WTC11 (cell line): ENCODE measurements around the gene LRRC23. TPM values are rescaled to one million over a fixed set of nuclear protein-coding genes. Genes with fewer than 3 reads are reported as not detected.

Experiments
- ATF1 ChIP-seq: sonication (generic); formaldehyde crosslinking; IDR thresholded peaks from 2 replicates; pipeline ENCODE4 v1.8.1; 2023; ENCODE audit warnings: mild to moderate bottlenecking, moderate library complexity, missing genetic modification reagents
- CBFB ChIP-seq: sonication (generic); formaldehyde crosslinking; IDR thresholded peaks from 2 replicates; pipeline ENCODE4 v1.8.1; 2022; ENCODE audit warnings: mild to moderate bottlenecking, low read depth, missing genetic modification reagents
- EMX1 ChIP-seq: fragments of 250-450 bp; sonication (Bioruptor Pico); IDR thresholded peaks from 2 replicates; pipeline ENCODE4 v1.8.0; 2021; ENCODE audit warnings: mild to moderate bottlenecking
- GABPB1 ChIP-seq: sonication (generic); formaldehyde crosslinking; IDR thresholded peaks from 2 replicates; pipeline ENCODE4 v1.8.1; 2023; ENCODE audit warnings: mild to moderate bottlenecking, missing genetic modification reagents
- MYBL2 ChIP-seq: sonication (generic); formaldehyde crosslinking; IDR thresholded peaks from 2 replicates; pipeline ENCODE4 v1.8.1; 2023; ENCODE audit warnings: mild to moderate bottlenecking, moderate library complexity, missing genetic modification reagents
- NFATC4 ChIP-seq: fragments of 250-450 bp; sonication (Bioruptor Pico); IDR thresholded peaks from 2 replicates; pipeline ENCODE4 v1.9.0; 2021; ENCODE audit warnings: mild to moderate bottlenecking
- NFYB ChIP-seq: sonication (generic); formaldehyde crosslinking; conservative IDR thresholded peaks from 2 replicates; pipeline ENCODE4 v1.8.0; 2022; ENCODE audit warnings: low read depth, missing genetic modification reagents
- NR1H2 ChIP-seq: sonication (generic); formaldehyde crosslinking; IDR thresholded peaks from 2 replicates; pipeline ENCODE4 v1.9.0; 2021; ENCODE audit warnings: mild to moderate bottlenecking, moderate library complexity, missing genetic modification reagents
- NR3C1 ChIP-seq: sonication (generic); formaldehyde crosslinking; conservative IDR thresholded peaks from 2 replicates; pipeline ENCODE4 v1.8.1; 2023; ENCODE audit warnings: low read depth, mild to moderate bottlenecking, missing genetic modification reagents
- OVOL2 ChIP-seq: fragments of 250-450 bp; sonication (Bioruptor Pico); IDR thresholded peaks from 2 replicates; pipeline ENCODE4 v1.9.0; 2021; ENCODE audit warnings: mild to moderate bottlenecking, borderline replicate concordance
- PRRX2 ChIP-seq: fragments of 250-450 bp; sonication (Bioruptor Pico); IDR thresholded peaks from 2 replicates; pipeline ENCODE4 v1.8.0; 2021; ENCODE audit warnings: mild to moderate bottlenecking
- RELA ChIP-seq: sonication (generic); formaldehyde crosslinking; IDR thresholded peaks from 2 replicates; pipeline ENCODE4 v1.8.1; 2022; ENCODE audit warnings: missing genetic modification reagents, mild to moderate bottlenecking, borderline replicate concordance
- TEAD1 ChIP-seq: sonication (generic); formaldehyde crosslinking; IDR thresholded peaks from 2 replicates; pipeline ENCODE4 v1.8.0; 2022; ENCODE audit warnings: mild to moderate bottlenecking, missing genetic modification reagents
- ZNF121 ChIP-seq: sonication (generic); formaldehyde crosslinking; IDR thresholded peaks from 2 replicates; pipeline ENCODE4 v1.8.0; 2023; ENCODE audit warnings: missing genetic modification reagents
- ZNF317 ChIP-seq: sonication (generic); formaldehyde crosslinking; IDR thresholded peaks from 2 replicates; pipeline ENCODE4 v1.8.1; 2023; ENCODE audit warnings: low read depth, mild to moderate bottlenecking, moderate library complexity, missing genetic modification reagents, borderline replicate concordance
- ZNF416 ChIP-seq: fragments of 250-450 bp; sonication (Bioruptor Pico); IDR thresholded peaks from 2 replicates; pipeline ENCODE4 v1.9.0; 2021; ENCODE audit warnings: mild to moderate bottlenecking, inconsistent platforms
- ZNF423 ChIP-seq: fragments of 250-450 bp; sonication (Bioruptor Pico); IDR thresholded peaks from 2 replicates; pipeline ENCODE4 v2.1.2; 2022; ENCODE audit warnings: mild to moderate bottlenecking, moderate library complexity
- total RNA-seq: library from RNA; stranded (reverse); gene quantifications from 3 replicates; pipeline ENCODE4 v1.2.3, GENCODE V29; 2021
- TF ChIP-seq, protein P1 (sequence below): sonication (generic); formaldehyde crosslinking; IDR thresholded peaks from 2 replicates; pipeline ENCODE4 v1.8.1; 2023; ENCODE audit warnings: mild to moderate bottlenecking, missing genetic modification reagents, moderate library complexity
- TF ChIP-seq, protein P2 (sequence below): sonication (generic); formaldehyde crosslinking; IDR thresholded peaks from 2 replicates; pipeline ENCODE4 v1.8.1; 2023; ENCODE audit warnings: mild to moderate bottlenecking, moderate library complexity, missing genetic modification reagents
- TF ChIP-seq, protein P3 (sequence below): sonication (generic); formaldehyde crosslinking; IDR thresholded peaks from 2 replicates; pipeline ENCODE4 v1.8.1; 2023; ENCODE audit warnings: mild to moderate bottlenecking, missing genetic modification reagents, borderline replicate concordance
- TF ChIP-seq, protein P4 (sequence below): sonication (generic); formaldehyde crosslinking; IDR thresholded peaks from 2 replicates; pipeline ENCODE4 v1.8.0; 2022; ENCODE audit warnings: mild to moderate bottlenecking, missing genetic modification reagents
- TF ChIP-seq, protein P5 (sequence below): sonication (generic); formaldehyde crosslinking; IDR thresholded peaks from 2 replicates; pipeline ENCODE4 v1.8.1; 2022; ENCODE audit warnings: missing genetic modification reagents, borderline replicate concordance
- TF ChIP-seq, protein P6 (sequence below): sonication (generic); formaldehyde crosslinking; IDR thresholded peaks from 2 replicates; pipeline ENCODE4 v1.8.1; 2023; ENCODE audit warnings: mild to moderate bottlenecking, missing genetic modification reagents
- TF ChIP-seq, protein P7 (sequence below): sonication (generic); formaldehyde crosslinking; IDR thresholded peaks from 2 replicates; pipeline ENCODE4 v1.8.0; 2022; ENCODE audit warnings: mild to moderate bottlenecking, missing genetic modification reagents

LRRC23 gene
- total RNA-seq, 1 experiment from 2014 or later: 3.1 TPM

DNA sequence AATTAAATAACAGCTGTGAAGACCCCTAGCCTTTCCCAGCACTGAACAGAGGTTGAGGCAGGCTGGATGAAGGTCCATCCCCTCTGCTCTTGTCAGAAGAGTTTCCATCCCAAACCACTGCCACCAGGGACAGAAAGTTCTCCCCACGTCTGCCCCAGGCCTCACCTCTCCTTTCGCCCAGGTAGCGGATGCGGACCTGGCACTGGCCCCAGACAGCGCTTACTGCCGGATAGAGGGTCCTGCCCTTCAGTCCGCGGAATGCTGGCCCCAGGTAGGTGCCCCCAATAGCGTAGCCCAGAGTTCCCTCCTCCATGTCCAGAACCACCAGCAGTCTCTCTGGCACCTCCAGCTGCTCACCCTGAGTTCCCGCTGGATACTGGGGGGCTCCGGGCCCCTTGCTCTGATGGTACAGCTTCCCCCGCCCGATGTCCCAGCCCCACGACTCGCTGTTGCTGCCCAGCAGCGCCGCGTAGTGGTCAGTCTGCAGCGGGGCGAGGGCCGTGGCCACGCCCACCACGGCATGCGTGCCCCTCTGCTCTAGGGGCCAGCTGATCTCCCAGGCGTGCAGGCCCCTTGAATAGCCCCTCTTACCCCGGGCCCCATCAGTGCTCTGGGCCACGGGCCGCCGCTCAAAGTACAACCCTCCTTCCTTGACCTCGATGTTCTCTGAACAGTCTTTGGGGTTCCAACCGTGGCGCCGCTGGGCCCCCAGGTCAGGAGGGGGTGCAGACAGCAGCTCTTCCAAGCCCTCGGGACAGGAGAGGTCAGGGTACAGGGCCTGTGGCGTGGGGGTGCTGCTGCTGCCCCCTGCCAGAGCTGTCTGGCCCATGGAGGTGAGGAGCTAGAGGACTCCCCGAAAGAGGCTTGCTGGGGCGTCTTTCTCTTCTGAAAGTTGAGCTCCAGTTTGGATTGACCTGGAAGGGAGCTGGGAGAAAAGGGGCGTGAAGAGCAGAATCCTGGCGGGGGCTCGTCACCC, 32.3 kb upstream of the LRRC23 start (continued):
- TF ChIP-seq NR1H2 (CRISPR knock-in tag) (no peak), GABPB1 (no peak), NFATC4 (CRISPR knock-in tag) (peak; percentile 41; the same call in 1 of the 2 replicates), MYBL2 (CRISPR knock-in tag) (no peak), ZNF317 (no peak), OVOL2 (CRISPR knock-in tag) (no peak), NFYB (no peak), ZNF423 (no peak), RELA (CRISPR knock-in tag) (no peak), ATF1 (CRISPR knock-in tag) (0 out of 2 replicates have a peak, but pooled peaks have one; percentile 50), EMX1 (0 out of 2 replicates have a peak, but pooled peaks have one; percentile 6), CBFB (CRISPR knock-in tag) (no peak; the same call in 1 of the 2 replicates), PRRX2 (CRISPR knock-in tag) (peak; percentile 15; the same call in 1 of the 2 replicates), TEAD1 (peak; percentile 14; the same call in 1 of the 2 replicates), NR3C1 (CRISPR knock-in tag) (0 out of 2 replicates have a peak, but pooled peaks have one; percentile 64), ZNF416 (CRISPR knock-in tag) (0 out of 2 replicates have a peak, but pooled peaks have one; percentile 65), ZNF121 (CRISPR knock-in tag) (no peak; the same call in 1 of the 2 replicates)
- TF ChIP-seq, protein P1, sequence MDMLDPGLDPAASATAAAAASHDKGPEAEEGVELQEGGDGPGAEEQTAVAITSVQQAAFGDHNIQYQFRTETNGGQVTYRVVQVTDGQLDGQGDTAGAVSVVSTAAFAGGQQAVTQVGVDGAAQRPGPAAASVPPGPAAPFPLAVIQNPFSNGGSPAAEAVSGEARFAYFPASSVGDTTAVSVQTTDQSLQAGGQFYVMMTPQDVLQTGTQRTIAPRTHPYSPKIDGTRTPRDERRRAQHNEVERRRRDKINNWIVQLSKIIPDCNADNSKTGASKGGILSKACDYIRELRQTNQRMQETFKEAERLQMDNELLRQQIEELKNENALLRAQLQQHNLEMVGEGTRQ (CRISPR knock-in tag): peak; percentile 73
- TF ChIP-seq, protein P2, sequence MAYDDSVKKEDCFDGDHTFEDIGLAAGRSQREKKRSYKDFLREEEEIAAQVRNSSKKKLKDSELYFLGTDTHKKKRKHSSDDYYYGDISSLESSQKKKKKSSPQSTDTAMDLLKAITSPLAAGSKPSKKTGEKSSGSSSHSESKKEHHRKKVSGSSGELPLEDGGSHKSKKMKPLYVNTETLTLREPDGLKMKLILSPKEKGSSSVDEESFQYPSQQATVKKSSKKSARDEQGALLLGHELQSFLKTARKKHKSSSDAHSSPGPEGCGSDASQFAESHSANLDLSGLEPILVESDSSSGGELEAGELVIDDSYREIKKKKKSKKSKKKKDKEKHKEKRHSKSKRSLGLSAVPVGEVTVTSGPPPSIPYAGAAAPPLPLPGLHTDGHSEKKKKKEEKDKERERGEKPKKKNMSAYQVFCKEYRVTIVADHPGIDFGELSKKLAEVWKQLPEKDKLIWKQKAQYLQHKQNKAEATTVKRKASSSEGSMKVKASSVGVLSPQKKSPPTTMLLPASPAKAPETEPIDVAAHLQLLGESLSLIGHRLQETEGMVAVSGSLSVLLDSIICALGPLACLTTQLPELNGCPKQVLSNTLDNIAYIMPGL (CRISPR knock-in tag): peak; percentile 78
- TF ChIP-seq, protein P3, sequence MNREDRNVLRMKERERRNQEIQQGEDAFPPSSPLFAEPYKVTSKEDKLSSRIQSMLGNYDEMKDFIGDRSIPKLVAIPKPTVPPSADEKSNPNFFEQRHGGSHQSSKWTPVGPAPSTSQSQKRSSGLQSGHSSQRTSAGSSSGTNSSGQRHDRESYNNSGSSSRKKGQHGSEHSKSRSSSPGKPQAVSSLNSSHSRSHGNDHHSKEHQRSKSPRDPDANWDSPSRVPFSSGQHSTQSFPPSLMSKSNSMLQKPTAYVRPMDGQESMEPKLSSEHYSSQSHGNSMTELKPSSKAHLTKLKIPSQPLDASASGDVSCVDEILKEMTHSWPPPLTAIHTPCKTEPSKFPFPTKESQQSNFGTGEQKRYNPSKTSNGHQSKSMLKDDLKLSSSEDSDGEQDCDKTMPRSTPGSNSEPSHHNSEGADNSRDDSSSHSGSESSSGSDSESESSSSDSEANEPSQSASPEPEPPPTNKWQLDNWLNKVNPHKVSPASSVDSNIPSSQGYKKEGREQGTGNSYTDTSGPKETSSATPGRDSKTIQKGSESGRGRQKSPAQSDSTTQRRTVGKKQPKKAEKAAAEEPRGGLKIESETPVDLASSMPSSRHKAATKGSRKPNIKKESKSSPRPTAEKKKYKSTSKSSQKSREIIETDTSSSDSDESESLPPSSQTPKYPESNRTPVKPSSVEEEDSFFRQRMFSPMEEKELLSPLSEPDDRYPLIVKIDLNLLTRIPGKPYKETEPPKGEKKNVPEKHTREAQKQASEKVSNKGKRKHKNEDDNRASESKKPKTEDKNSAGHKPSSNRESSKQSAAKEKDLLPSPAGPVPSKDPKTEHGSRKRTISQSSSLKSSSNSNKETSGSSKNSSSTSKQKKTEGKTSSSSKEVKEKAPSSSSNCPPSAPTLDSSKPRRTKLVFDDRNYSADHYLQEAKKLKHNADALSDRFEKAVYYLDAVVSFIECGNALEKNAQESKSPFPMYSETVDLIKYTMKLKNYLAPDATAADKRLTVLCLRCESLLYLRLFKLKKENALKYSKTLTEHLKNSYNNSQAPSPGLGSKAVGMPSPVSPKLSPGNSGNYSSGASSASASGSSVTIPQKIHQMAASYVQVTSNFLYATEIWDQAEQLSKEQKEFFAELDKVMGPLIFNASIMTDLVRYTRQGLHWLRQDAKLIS (CRISPR knock-in tag): 0 out of 2 replicates have a peak, but pooled peaks have one; percentile 26
- TF ChIP-seq, protein P4, sequence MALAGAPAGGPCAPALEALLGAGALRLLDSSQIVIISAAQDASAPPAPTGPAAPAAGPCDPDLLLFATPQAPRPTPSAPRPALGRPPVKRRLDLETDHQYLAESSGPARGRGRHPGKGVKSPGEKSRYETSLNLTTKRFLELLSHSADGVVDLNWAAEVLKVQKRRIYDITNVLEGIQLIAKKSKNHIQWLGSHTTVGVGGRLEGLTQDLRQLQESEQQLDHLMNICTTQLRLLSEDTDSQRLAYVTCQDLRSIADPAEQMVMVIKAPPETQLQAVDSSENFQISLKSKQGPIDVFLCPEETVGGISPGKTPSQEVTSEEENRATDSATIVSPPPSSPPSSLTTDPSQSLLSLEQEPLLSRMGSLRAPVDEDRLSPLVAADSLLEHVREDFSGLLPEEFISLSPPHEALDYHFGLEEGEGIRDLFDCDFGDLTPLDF (CRISPR knock-in tag): 0 out of 2 replicates have a peak, but pooled peaks have one; percentile 62
- TF ChIP-seq, protein P5, sequence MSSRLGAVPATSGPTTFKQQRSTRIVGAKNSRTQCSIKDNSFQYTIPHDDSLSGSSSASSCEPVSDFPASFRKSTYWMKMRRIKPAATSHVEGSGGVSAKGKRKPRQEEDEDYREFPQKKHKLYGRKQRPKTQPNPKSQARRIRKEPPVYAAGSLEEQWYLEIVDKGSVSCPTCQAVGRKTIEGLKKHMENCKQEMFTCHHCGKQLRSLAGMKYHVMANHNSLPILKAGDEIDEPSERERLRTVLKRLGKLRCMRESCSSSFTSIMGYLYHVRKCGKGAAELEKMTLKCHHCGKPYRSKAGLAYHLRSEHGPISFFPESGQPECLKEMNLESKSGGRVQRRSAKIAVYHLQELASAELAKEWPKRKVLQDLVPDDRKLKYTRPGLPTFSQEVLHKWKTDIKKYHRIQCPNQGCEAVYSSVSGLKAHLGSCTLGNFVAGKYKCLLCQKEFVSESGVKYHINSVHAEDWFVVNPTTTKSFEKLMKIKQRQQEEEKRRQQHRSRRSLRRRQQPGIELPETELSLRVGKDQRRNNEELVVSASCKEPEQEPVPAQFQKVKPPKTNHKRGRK (CRISPR knock-in tag): no peak
- TF ChIP-seq, protein P6, sequence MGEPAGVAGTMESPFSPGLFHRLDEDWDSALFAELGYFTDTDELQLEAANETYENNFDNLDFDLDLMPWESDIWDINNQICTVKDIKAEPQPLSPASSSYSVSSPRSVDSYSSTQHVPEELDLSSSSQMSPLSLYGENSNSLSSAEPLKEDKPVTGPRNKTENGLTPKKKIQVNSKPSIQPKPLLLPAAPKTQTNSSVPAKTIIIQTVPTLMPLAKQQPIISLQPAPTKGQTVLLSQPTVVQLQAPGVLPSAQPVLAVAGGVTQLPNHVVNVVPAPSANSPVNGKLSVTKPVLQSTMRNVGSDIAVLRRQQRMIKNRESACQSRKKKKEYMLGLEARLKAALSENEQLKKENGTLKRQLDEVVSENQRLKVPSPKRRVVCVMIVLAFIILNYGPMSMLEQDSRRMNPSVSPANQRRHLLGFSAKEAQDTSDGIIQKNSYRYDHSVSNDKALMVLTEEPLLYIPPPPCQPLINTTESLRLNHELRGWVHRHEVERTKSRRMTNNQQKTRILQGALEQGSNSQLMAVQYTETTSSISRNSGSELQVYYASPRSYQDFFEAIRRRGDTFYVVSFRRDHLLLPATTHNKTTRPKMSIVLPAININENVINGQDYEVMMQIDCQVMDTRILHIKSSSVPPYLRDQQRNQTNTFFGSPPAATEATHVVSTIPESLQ: no peak
- TF ChIP-seq, protein P7, sequence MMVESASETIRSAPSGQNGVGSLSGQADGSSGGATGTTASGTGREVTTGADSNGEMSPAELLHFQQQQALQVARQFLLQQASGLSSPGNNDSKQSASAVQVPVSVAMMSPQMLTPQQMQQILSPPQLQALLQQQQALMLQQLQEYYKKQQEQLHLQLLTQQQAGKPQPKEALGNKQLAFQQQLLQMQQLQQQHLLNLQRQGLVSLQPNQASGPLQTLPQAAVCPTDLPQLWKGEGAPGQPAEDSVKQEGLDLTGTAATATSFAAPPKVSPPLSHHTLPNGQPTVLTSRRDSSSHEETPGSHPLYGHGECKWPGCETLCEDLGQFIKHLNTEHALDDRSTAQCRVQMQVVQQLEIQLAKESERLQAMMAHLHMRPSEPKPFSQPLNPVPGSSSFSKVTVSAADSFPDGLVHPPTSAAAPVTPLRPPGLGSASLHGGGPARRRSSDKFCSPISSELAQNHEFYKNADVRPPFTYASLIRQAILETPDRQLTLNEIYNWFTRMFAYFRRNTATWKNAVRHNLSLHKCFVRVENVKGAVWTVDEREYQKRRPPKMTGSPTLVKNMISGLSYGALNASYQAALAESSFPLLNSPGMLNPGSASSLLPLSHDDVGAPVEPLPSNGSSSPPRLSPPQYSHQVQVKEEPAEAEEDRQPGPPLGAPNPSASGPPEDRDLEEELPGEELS (CRISPR knock-in tag): no peak
